IPS-NIHi7 (cell line): Measurements from ENCODE around the gene VAMP5.

ENCODE experiments used
- DNase-seq: peaks from one replicate; pipeline ENCODE4 v3.0.0; 2012; ENCODE audit warnings: mixed read lengths; ENCODE audit errors: extremely low spot score

VAMP5 gene

DNA sequence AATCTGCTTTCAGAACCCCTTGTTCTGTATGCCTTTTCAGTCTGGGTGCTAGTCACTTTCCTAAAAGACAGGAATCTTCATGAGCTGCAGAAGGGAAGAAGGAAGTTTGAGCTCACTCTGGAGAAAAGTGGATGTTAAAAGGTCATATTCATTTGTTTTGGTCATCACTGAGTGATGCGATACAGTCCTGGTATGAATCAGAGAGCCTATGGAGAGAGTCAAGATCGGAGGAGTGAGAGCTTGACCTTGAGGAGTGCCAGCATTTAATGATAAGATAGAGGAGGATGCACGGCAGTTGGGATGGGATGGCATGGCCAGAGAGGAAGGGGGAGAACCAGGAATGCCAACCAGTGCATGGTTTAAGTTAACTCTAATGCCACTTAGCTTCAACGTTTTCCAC is 51.4 kb downstream of the VAMP5 start:
- DNase-seq: no peak

DNA sequence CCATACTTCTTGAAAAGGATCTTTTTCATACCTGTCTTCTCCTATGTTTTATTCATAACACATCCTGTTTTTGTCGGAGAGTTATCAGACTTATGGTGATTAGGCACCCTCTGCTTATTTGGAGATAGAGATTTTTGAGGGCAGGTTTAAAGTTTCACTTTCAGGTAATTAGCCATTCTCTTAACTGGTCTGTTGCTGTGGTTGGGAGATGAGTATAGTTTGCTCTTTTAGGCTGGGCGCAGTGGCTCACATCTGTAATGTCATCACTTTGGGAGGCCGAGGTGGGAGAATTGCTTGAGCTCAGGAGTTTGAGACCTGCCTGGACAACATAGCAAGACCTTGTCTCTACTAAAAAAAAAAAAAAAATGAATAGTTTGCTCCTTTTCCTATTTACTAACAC is 58.5 kb downstream of the VAMP5 start:
- no peak for DNase-seq
